Measurements from ENCODE around the gene PEAR1.

DNA sequence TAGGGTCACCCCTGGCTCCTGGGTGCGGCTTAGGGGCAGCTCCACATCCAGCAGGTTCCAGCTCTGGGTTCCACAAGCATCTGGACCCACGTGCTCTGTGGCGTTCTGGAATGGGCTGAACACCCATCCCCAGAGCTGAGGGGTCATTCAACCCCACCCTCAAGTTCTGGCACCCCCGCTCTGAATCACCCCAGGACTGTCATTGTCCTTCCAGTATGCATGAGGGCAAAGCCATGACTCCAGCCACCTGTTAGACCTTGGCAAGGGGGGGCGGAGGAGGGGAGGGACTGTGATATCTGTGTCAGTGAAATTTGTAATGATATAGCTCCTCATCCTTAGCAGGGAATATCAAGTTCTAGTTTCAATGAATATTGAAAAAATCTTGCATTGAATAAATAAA, 46.9 kb upstream of the PEAR1 start:
- TF ChIP-seq, protein P1, sequence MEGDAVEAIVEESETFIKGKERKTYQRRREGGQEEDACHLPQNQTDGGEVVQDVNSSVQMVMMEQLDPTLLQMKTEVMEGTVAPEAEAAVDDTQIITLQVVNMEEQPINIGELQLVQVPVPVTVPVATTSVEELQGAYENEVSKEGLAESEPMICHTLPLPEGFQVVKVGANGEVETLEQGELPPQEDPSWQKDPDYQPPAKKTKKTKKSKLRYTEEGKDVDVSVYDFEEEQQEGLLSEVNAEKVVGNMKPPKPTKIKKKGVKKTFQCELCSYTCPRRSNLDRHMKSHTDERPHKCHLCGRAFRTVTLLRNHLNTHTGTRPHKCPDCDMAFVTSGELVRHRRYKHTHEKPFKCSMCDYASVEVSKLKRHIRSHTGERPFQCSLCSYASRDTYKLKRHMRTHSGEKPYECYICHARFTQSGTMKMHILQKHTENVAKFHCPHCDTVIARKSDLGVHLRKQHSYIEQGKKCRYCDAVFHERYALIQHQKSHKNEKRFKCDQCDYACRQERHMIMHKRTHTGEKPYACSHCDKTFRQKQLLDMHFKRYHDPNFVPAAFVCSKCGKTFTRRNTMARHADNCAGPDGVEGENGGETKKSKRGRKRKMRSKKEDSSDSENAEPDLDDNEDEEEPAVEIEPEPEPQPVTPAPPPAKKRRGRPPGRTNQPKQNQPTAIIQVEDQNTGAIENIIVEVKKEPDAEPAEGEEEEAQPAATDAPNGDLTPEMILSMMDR (IDR thresholded peaks at IDR 0.05) = no peak
- no peak for TF ChIP-seq EZH2 (IDR thresholded peaks at IDR 0.05; ENCODE audit: borderline replicate concordance, insufficient read depth, low read depth, low read length, poor library complexity, severe bottlenecking)

All from B cell (primary cell).